OCI-LY7 (cell line): ENCODE measurements around the gene ALLC.

Source experiments
- EZH2phosphoT487 ChIP-seq: fragments of 200-600 bp; sonication (generic); IDR thresholded peaks from 2 replicates; pipeline ENCODE4 v1.6.1; 2018; ENCODE audit warnings: low read depth, borderline replicate concordance, mild to moderate bottlenecking, mixed run types, antibody characterized with exemption, low read length, moderate library complexity, mixed read lengths
- TF ChIP-seq, protein P1 (sequence below): fragments of 200-600 bp; sonication (generic); conservative IDR thresholded peaks from 2 replicates; pipeline ENCODE4 v1.5.1; 2014; ENCODE audit warnings: mild to moderate bottlenecking, antibody characterized with exemption, low read length, moderate library complexity, mixed read lengths

DNA sequence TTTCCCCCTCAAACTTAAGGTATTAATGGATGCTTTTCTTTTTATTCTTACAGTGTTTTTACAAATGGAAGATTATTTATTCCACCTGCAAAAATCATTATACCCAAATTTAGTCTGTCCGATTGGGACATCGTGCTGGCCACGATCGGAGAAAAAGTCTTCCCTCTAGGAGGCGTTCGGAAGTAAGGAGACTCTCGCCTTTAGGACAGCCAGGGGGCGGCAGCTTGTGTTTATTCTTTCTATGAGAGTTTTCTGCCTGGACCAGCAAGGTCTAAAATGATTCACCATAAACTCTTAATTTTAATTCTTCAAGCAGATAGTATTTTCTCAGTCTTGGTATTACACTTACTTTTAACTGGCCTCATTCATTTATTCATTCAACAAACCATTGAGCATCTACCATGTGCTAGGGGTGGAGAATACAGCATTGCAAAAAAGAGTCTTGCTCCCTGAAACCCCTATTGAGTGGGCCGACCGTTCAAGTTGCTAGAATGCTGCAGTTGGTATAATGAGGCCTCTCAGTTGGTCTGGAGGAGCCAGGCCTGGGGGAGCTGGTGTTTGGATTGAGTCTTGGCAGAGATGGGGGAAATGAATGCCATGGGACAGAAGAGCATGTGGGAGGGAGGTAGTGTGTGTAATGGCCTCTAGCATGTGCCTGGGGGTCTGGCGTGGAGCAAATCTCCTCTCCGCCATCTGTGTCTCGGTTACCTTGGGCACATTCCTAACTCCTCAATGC, 84.0 kb downstream of the ALLC start:
- TF ChIP-seq EZH2phosphoT487 = no peak
- TF ChIP-seq, protein P1, sequence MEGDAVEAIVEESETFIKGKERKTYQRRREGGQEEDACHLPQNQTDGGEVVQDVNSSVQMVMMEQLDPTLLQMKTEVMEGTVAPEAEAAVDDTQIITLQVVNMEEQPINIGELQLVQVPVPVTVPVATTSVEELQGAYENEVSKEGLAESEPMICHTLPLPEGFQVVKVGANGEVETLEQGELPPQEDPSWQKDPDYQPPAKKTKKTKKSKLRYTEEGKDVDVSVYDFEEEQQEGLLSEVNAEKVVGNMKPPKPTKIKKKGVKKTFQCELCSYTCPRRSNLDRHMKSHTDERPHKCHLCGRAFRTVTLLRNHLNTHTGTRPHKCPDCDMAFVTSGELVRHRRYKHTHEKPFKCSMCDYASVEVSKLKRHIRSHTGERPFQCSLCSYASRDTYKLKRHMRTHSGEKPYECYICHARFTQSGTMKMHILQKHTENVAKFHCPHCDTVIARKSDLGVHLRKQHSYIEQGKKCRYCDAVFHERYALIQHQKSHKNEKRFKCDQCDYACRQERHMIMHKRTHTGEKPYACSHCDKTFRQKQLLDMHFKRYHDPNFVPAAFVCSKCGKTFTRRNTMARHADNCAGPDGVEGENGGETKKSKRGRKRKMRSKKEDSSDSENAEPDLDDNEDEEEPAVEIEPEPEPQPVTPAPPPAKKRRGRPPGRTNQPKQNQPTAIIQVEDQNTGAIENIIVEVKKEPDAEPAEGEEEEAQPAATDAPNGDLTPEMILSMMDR = no peak
